GM12865 (cell line): ENCODE results near the gene HPS4.

ENCODE experiments used
- DNase-seq: peaks from one replicate; pipeline ENCODE4 v3.0.0; 2010; ENCODE audit warnings: low read depth
- H3K4me3 ChIP-seq: 2 replicates; pipeline ENCODE4 v1.5.1; 2011; ENCODE audit warnings: mild to moderate bottlenecking, low read depth, low read length, control low read depth
- TF ChIP-seq, protein P1 (sequence below): IDR thresholded peaks from 2 replicates; pipeline ENCODE4 v1.5.1; 2011; ENCODE audit warnings: low read length, control low read depth, low read depth, inconsistent platforms; ENCODE audit not compliant: insufficient read depth; ENCODE audit errors: missing control alignments

Gene HPS4

DNA sequence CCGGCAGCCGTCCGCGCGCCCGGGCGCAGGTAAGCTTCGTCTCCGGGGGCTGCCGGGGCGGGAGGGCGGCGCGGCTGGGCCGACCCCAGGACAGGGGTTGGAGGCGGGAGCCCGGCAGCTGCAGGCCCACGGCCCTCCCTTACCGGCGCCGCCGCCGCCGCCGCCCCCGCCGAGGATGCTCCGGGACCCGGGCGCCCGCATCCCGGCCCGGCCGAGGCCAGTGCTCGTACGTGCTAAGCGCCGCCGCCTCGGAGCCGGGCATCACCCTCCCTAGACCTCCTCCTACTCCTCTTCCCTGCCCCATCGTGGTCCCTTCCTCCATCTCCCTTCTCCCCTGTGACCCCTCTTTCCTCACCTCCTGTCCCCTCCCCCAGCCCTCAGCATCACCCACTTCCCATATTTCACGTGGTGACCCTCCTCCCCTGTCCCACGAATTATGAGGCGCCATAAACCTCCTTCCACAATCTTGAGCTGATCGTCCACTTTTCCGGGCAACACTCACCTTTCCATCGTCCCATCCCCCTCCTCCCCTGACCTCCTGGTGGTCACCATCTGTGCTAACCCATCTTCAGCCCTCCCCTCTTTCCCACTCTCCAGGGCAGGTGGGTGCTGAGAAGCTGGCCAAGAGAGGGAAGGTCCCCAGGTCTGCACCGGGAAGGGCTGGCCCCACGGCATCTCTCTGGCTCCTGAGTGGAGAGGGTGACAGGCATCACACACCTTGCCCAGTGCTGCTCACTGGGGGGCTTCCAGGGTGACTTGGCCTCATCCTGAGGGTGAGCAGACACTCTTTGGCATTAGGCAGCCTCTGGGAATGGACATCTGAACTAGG lies 53.9 kb downstream of the HPS4 start:
- DNase-seq, result peak; percentile 29
- peak overlapping the region; percentile 59 for H3K4me3 ChIP-seq
- TF ChIP-seq, protein P1, sequence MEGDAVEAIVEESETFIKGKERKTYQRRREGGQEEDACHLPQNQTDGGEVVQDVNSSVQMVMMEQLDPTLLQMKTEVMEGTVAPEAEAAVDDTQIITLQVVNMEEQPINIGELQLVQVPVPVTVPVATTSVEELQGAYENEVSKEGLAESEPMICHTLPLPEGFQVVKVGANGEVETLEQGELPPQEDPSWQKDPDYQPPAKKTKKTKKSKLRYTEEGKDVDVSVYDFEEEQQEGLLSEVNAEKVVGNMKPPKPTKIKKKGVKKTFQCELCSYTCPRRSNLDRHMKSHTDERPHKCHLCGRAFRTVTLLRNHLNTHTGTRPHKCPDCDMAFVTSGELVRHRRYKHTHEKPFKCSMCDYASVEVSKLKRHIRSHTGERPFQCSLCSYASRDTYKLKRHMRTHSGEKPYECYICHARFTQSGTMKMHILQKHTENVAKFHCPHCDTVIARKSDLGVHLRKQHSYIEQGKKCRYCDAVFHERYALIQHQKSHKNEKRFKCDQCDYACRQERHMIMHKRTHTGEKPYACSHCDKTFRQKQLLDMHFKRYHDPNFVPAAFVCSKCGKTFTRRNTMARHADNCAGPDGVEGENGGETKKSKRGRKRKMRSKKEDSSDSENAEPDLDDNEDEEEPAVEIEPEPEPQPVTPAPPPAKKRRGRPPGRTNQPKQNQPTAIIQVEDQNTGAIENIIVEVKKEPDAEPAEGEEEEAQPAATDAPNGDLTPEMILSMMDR, result no peak

DNA sequence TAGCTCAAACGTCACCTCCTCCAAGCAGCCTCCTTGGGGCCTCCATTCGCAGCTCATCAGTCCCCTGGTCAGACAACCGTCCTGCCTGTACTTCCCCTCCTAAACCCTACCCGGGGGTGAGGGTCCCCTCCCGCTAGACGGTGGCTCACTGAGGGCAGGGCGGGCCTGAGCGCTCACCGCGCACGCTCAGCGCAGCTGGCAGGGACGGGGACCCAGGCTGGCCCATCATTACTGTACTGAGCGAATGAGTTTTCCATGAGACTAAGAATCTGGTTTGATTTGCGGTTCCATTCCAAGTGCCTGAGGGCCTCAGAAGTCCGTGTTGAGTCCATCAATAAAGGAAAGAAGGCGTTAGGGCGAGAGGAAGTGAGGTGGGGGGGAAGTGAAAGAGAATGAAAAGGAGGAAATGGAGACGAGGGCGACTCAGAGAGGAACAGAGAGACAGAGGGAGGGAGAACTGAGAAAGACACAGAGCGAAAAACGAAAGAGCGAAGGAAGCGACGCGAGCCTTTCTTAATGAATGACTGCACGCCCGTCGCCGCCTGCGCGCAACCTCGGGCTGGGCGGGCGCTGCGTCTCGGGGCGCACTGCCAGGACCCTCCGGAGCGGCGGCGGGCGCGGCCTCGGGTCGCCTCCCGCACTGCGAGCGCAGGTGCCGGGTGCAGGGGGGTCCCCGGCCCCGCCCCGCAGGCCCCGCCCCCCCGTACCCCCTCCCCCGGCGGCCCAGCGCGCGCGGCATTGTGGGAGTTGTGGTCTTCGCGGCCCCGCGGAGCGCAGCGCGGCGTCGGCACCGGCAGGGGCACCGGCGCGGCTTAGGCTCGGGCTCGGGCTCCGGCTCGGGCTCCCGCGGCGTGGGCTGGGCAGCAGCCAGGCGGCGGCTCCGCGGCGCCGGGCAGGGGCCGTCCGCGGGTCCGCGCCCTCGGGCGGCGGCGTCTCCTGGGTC lies 54.8 kb downstream of the HPS4 start, which contains the start of gene ASPHD2:
Gene ASPHD2, plus strand, starts transcription at position 746 of the 943 bp plus-strand sequence. CDS start 4,356 bp downstream, outside the sequence.
- peak; percentile 95 for DNase-seq
- TF ChIP-seq, protein P1, result no peak
- H3K4me3 ChIP-seq, result peak within 1 kb of the TSS; percentile 77

DNA sequence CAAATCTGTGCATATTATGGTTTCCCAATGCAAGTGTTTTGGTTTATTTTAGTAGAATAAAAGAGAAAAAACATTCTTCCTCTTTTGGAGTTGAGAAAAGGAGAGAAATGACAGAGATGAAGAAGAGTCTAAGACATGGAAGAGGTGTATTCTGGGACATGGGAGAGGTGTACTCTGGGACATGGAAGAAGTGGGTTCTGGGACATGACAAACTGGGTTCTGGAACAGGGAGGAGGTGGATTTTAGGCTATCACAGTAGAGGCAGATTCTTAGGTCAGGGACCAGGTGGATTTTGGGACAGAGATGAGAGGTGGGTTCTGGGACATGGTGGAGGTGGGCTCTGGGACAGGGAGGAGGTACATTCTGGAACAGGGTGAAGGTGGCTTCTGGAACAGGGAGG lies 56.7 kb downstream of the HPS4 start:
- DNase-seq, result no peak
- no peak overlapping the region for H3K4me3 ChIP-seq
- TF ChIP-seq, protein P1, result no peak

DNA sequence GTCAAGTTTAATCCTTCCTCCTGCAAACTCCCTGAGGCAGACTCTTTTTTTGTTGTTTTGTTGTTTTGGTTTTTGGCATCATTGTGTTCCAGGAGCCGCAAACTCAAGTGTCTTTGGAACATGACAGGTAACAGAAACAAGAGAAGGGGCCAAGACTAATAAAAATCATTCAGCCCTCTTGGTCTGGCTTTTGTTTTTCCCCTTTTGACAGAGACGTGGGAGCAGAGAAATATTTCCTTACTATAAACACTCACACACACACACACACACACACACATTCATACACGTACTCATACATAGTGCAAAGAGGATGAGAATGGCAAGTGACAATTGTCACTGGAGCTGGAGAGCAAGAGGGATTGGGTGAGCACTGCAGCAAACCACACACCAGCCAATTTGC lies 65.0 kb downstream of the HPS4 start:
- DNase-seq, result no peak
- H3K4me3 ChIP-seq, result no peak overlapping the region
- TF ChIP-seq, protein P1, result no peak

DNA sequence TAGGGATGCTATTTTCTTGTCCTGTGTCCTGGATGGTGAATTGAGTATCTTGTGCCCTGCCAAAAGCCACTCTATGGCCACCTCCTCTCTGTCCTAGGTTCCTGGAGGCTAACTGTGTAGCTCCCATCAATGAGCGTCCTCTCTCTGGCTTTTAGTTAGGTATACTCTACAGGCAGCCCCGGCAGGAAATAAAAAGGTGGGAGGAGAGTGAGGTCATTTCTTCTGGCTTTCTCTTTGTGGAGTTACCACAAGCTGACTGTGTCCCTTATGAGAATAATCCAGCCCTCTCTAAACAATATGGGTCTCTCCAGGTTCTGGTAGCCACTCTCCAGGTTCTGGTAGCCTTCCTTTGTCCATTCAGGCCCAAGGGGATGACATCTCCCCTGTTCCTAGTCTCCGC lies 66.2 kb downstream of the HPS4 start:
- no peak for DNase-seq
- TF ChIP-seq, protein P1, result no peak
- no peak overlapping the region for H3K4me3 ChIP-seq

DNA sequence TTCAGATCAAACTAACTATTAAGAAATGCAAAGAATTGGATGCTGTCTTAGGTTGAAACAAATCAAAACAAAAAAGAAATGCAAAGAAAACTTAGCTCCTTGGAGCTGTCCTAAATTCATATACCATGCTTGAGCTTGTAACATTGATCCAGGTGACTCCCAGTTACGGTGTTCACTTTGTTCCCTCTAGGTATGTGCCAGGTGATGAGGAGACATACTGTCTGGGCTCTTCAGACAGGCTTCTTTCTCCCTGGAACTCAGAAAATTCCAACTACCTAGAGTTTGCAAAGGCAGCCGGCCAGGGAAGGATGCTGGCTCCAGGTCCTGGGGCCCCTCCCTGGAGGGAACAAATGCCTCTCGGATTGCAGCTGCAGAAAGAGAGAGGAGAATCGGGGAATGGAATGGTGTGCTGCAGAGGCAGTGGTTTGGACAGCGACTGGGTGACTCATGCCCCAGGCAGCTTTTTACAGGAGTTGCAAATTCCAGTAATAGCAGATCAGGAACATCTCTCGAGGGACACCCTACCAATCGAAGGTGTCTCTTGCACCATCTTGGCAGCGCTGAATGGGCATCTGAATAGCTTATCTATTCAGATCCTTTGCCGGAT lies 66.8 kb downstream of the HPS4 start:
- TF ChIP-seq, protein P1, result no peak
- H3K4me3 ChIP-seq, result no peak overlapping the region
- no peak for DNase-seq
